ENCODE measurements around the gene SRGAP1.
A peak's percentile ranks its signal among the peaks of the same experiment; 100 is the strongest.

SRGAP1 gene

DNA sequence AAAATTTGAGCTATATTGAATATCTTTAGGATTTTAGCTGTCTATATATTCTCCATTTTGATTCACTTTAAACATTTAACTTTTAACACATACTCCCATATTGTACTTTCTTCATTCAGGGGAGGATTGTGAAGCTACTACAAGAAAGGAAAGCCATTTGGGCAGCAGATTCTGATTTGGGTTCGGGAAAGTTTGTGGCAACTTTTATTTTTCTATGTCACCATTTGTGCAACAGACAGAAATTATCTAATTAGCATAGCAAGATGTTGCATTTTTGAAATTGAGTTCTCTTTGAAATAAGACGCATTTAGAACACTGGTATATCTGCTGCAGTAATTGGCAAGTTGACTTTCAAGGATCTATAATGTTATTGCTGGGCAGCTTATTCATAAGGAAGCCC lies 243.3 kb downstream of the SRGAP1 start:
- Histone ChIP-seq H3K4me1 (ENCODE audit: control insufficient read depth in 2 of 2, insufficient read depth in 1 of 2, low read depth in 1 of 2, low read length in 2 of 2) (peaks cover 4 to 9% of the 10 kb centered on the region in 2 donors), H2BK120ac (ENCODE audit: low read depth, low read length) (no peak overlapping the region), H2BK12ac (ENCODE audit: low read length) (no peak overlapping the region), H3K27me3 (ENCODE audit: control insufficient read depth in 3 of 3, insufficient read depth in 3 of 3, low read depth in 1 of 3, low read length in 3 of 3) (no peaks in the 10 kb centered on the region), H3K9ac (ENCODE audit: low read depth, low read length, poor library complexity) (no peak overlapping the region), H2BK5ac (ENCODE audit: low read length) (no peak overlapping the region), H4K91ac (ENCODE audit: low read depth, low read length, poor library complexity) (no peak overlapping the region), H3K23ac (ENCODE audit: low read depth, low read length, poor library complexity) (no peak overlapping the region), H3K14ac (ENCODE audit: low read length) (no peak overlapping the region), H3K9me3 (replicated peaks in 1 of 2; ENCODE audit: control insufficient read depth in 2 of 2, insufficient read depth in 1 of 2, low read depth in 1 of 2, low read length in 2 of 2) (no peaks in the 10 kb centered on the region), H3K79me1 (ENCODE audit: low read depth, low read length) (no peaks in the 10 kb centered on the region), H3K36me3 (replicated peaks in 1 of 2; ENCODE audit: control insufficient read depth in 2 of 2, insufficient read depth in 2 of 2, low read length in 2 of 2) (peaks cover 0 to 50% of the 10 kb centered on the region in 2 donors), H2AK5ac (ENCODE audit: low read depth, low read length) (no peak overlapping the region), H3K4me2 (ENCODE audit: insufficient read depth, low read length, poor library complexity, severe bottlenecking) (no peak overlapping the region), H3K18ac (ENCODE audit: low read length) (no peak overlapping the region), H2BK15ac (ENCODE audit: low read length) (no peak overlapping the region), H2AFZ (ENCODE audit: low read length) (no peak overlapping the region), H4K8ac (ENCODE audit: low read depth, low read length) (no peak overlapping the region), H3K4ac (ENCODE audit: low read length) (no peak overlapping the region), H3K4me3 (ENCODE audit: low read length in 2 of 2) (no peak overlapping the region), H3K27ac (replicated peaks; ENCODE audit: low read length) (no peak overlapping the region)
- WGBS, 2 donors (ENCODE audit: extremely low coverage in 2 of 2, insufficient read length in 2 of 2, insufficient replicate concordance in 1 of 2) = no CpG with 5 or more reads among the region's 2 CpGs
- no peak for DNase-seq (ENCODE audit: low spot score)

GRCh38 chr12:64088431-64089349 lies 244.2 kb downstream of the SRGAP1 start:
- Histone ChIP-seq H4K91ac (ENCODE audit: low read depth, low read length, poor library complexity) (no peak overlapping the region), H2AFZ (ENCODE audit: low read length) (no peak overlapping the region), H2BK15ac (ENCODE audit: low read length) (no peak overlapping the region), H3K18ac (ENCODE audit: low read length) (peak overlapping the region; percentile 60), H3K27me3 (ENCODE audit: control insufficient read depth in 3 of 3, insufficient read depth in 3 of 3, low read depth in 1 of 3, low read length in 3 of 3) (no peaks in the 10 kb centered on the region), H3K4me2 (ENCODE audit: insufficient read depth, low read length, poor library complexity, severe bottlenecking) (no peak overlapping the region), H3K4me1 (ENCODE audit: control insufficient read depth in 2 of 2, insufficient read depth in 1 of 2, low read depth in 1 of 2, low read length in 2 of 2) (peaks cover 4 to 11% of the 10 kb centered on the region in 2 donors), H3K4ac (ENCODE audit: low read length) (no peak overlapping the region), H2BK120ac (ENCODE audit: low read depth, low read length) (no peak overlapping the region), H3K14ac (ENCODE audit: low read length) (no peak overlapping the region), H3K79me1 (ENCODE audit: low read depth, low read length) (no peaks in the 10 kb centered on the region), H4K8ac (ENCODE audit: low read depth, low read length) (no peak overlapping the region), H3K9ac (ENCODE audit: low read depth, low read length, poor library complexity) (no peak overlapping the region), H3K9me3 (replicated peaks in 1 of 2; ENCODE audit: control insufficient read depth in 2 of 2, insufficient read depth in 1 of 2, low read depth in 1 of 2, low read length in 2 of 2) (no peaks in the 10 kb centered on the region), H3K4me3 (ENCODE audit: low read length in 2 of 2) (no peak overlapping the region), H2BK12ac (ENCODE audit: low read length) (no peak overlapping the region), H3K23ac (ENCODE audit: low read depth, low read length, poor library complexity) (no peak overlapping the region), H2AK5ac (ENCODE audit: low read depth, low read length) (no peak overlapping the region), H3K36me3 (replicated peaks in 1 of 2; ENCODE audit: control insufficient read depth in 2 of 2, insufficient read depth in 2 of 2, low read length in 2 of 2) (peaks cover 0 to 43% of the 10 kb centered on the region in 2 donors), H3K27ac (replicated peaks; ENCODE audit: low read length) (no peak overlapping the region), H2BK5ac (ENCODE audit: low read length) (no peak overlapping the region)
- no CpG with 5 or more reads among the region's 12 CpGs for WGBS, 2 donors (ENCODE audit: extremely low coverage in 2 of 2, insufficient read length in 2 of 2, insufficient replicate concordance in 1 of 2)
- peak; percentile 23 for DNase-seq (ENCODE audit: low spot score)

DNA sequence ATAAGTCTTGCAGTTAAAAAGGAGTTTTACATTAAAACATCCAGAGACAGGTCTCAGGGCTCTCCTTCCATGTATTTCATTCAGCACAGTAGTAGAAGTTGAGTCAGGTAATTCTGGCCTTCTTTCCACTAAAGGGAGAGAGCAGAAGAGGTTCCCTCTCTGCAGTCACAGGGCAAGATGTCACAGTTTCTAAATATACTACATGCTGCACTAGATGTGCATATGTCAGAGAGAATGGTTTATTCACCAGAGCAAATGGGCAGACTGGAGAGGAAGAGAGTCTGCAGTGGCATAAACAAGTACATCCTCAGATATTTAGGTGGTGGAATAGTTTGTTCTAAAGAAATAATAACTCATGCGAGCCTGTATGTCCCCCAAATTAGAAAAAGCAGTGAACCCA lies 245.5 kb downstream of the SRGAP1 start:
- no peaks in the 10 kb centered on the region for H3K9me3 ChIP-seq (replicated peaks in 1 of 2; ENCODE audit: control insufficient read depth in 2 of 2, insufficient read depth in 1 of 2, low read depth in 1 of 2, low read length in 2 of 2)
- H2BK5ac ChIP-seq (ENCODE audit: low read length) = no peak overlapping the region
- peaks cover 4 to 11% of the 10 kb centered on the region in 2 donors for H3K4me1 ChIP-seq (ENCODE audit: control insufficient read depth in 2 of 2, insufficient read depth in 1 of 2, low read depth in 1 of 2, low read length in 2 of 2)
- no peak overlapping the region for H4K91ac ChIP-seq (ENCODE audit: low read depth, low read length, poor library complexity)
- H2AK5ac ChIP-seq (ENCODE audit: low read depth, low read length) = no peak overlapping the region
- H3K9ac ChIP-seq (ENCODE audit: low read depth, low read length, poor library complexity) = no peak overlapping the region
- H3K23ac ChIP-seq (ENCODE audit: low read depth, low read length, poor library complexity) = no peak overlapping the region
- no peak for DNase-seq (ENCODE audit: low spot score)
- peaks cover 0 to 46% of the 10 kb centered on the region in 2 donors for H3K36me3 ChIP-seq (replicated peaks in 1 of 2; ENCODE audit: control insufficient read depth in 2 of 2, insufficient read depth in 2 of 2, low read length in 2 of 2)
- H2BK12ac ChIP-seq (ENCODE audit: low read length) = no peak overlapping the region
- H2BK15ac ChIP-seq (ENCODE audit: low read length) = no peak overlapping the region
- H3K4me2 ChIP-seq (ENCODE audit: insufficient read depth, low read length, poor library complexity, severe bottlenecking) = no peak overlapping the region
- H2AFZ ChIP-seq (ENCODE audit: low read length) = no peak overlapping the region
- no peak overlapping the region for H4K8ac ChIP-seq (ENCODE audit: low read depth, low read length)
- H3K27me3 ChIP-seq (ENCODE audit: control insufficient read depth in 3 of 3, insufficient read depth in 3 of 3, low read depth in 1 of 3, low read length in 3 of 3) = no peaks in the 10 kb centered on the region
- no peak overlapping the region for H3K14ac ChIP-seq (ENCODE audit: low read length)
- no peak overlapping the region for H2BK120ac ChIP-seq (ENCODE audit: low read depth, low read length)
- H3K18ac ChIP-seq (ENCODE audit: low read length) = no peak overlapping the region
- no peak overlapping the region for H3K4me3 ChIP-seq (ENCODE audit: low read length in 2 of 2)
- no peaks in the 10 kb centered on the region for H3K79me1 ChIP-seq (ENCODE audit: low read depth, low read length)
- no peak overlapping the region for H3K4ac ChIP-seq (ENCODE audit: low read length)
- no peak overlapping the region for H3K27ac ChIP-seq (replicated peaks; ENCODE audit: low read length)
- no CpG with 5 or more reads among the region's 1 CpG for WGBS, 2 donors (ENCODE audit: extremely low coverage in 2 of 2, insufficient read length in 2 of 2, insufficient replicate concordance in 1 of 2)

GRCh38 chr12:64091186-64091585 lies 246.7 kb downstream of the SRGAP1 start:
- Histone ChIP-seq H3K14ac (ENCODE audit: low read length) (no peak overlapping the region), H2BK15ac (ENCODE audit: low read length) (no peak overlapping the region), H3K4me1 (ENCODE audit: control insufficient read depth in 2 of 2, insufficient read depth in 1 of 2, low read depth in 1 of 2, low read length in 2 of 2) (peaks cover 4 to 11% of the 10 kb centered on the region in 2 donors), H4K8ac (ENCODE audit: low read depth, low read length) (no peak overlapping the region), H3K79me1 (ENCODE audit: low read depth, low read length) (no peaks in the 10 kb centered on the region), H4K91ac (ENCODE audit: low read depth, low read length, poor library complexity) (no peak overlapping the region), H3K4me3 (ENCODE audit: low read length in 2 of 2) (no peak overlapping the region), H3K4me2 (ENCODE audit: insufficient read depth, low read length, poor library complexity, severe bottlenecking) (no peak overlapping the region), H3K27me3 (ENCODE audit: control insufficient read depth in 3 of 3, insufficient read depth in 3 of 3, low read depth in 1 of 3, low read length in 3 of 3) (no peaks in the 10 kb centered on the region), H3K27ac (replicated peaks; ENCODE audit: low read length) (no peak overlapping the region), H3K23ac (ENCODE audit: low read depth, low read length, poor library complexity) (no peak overlapping the region), H2AK5ac (ENCODE audit: low read depth, low read length) (no peak overlapping the region), H2AFZ (ENCODE audit: low read length) (no peak overlapping the region), H3K18ac (ENCODE audit: low read length) (no peak overlapping the region), H3K36me3 (replicated peaks in 1 of 2; ENCODE audit: control insufficient read depth in 2 of 2, insufficient read depth in 2 of 2, low read length in 2 of 2) (peaks cover 0 to 40% of the 10 kb centered on the region in 2 donors), H2BK5ac (ENCODE audit: low read length) (no peak overlapping the region), H3K4ac (ENCODE audit: low read length) (no peak overlapping the region), H3K9me3 (replicated peaks in 1 of 2; ENCODE audit: control insufficient read depth in 2 of 2, insufficient read depth in 1 of 2, low read depth in 1 of 2, low read length in 2 of 2) (no peaks in the 10 kb centered on the region), H3K9ac (ENCODE audit: low read depth, low read length, poor library complexity) (no peak overlapping the region), H2BK120ac (ENCODE audit: low read depth, low read length) (no peak overlapping the region), H2BK12ac (ENCODE audit: low read length) (no peak overlapping the region)
- no peak for DNase-seq (ENCODE audit: low spot score)
- WGBS, 2 donors (ENCODE audit: extremely low coverage in 2 of 2, insufficient read length in 2 of 2, insufficient replicate concordance in 1 of 2) = no CpG with 5 or more reads among the region's 4 CpGs

All from neuronal stem cell (in vitro differentiated cells).